Activated T-helper 1 cell treated with anti-CD3 and anti-CD28 coated beads, Interleukin-12 subunit alpha, Interleukin-12 subunit beta, Interleukin-2, Interleukin-4 antibody, amounts not matched to agents 30 ng/mL and 10 ng/mL and 1 ng/mL, durations not matched to agents 14 hours and 24 hours and 36 hours (primary cell): ENCODE results near the gene ILK. TPM values are rescaled to one million over a fixed set of nuclear protein-coding genes. Genes with fewer than 3 reads are reported as not detected.

ENCODE experiments used
- DNase-seq: peaks from one replicate; pipeline ENCODE4 v3.0.0; 2021; ENCODE audit warnings: low spot score
- H3K27ac Mint-ChIP-seq: one replicate; pipeline ENCODE4 v1.8.0; 2021; ENCODE audit warnings: mild to moderate bottlenecking, mixed read lengths
- H3K27me3 Mint-ChIP-seq: one replicate; pipeline ENCODE4 v1.8.0; 2022; ENCODE audit warnings: mild to moderate bottlenecking, moderate library complexity, mixed read lengths; ENCODE audit not compliant: insufficient read depth
- H3K36me3 Mint-ChIP-seq: one replicate; pipeline ENCODE4 v1.8.0; 2021; ENCODE audit warnings: low read depth, mixed read lengths
- H3K4me1 Mint-ChIP-seq: one replicate; pipeline ENCODE4 v1.8.0; 2021; ENCODE audit warnings: low read depth, mixed read lengths
- H3K4me3 Mint-ChIP-seq: one replicate; pipeline ENCODE4 v1.8.0; 2021; ENCODE audit warnings: mild to moderate bottlenecking, moderate library complexity, mixed read lengths
- H3K9me3 Mint-ChIP-seq: one replicate; pipeline ENCODE4 v1.8.0; 2021; ENCODE audit warnings: mixed read lengths
- intact Hi-C: fragments of 100-400 bp; cut with micrococcal nuclease; formaldehyde crosslinking; loops from one replicate; pipeline ENCODE4 v1.15.1; 2024
- total RNA-seq: library from RNA; stranded (reverse); gene quantifications from 2 replicates; pipeline ENCODE4 v1.2.3, GENCODE V29; 2022

Gene ILK
- total RNA-seq, 1 donor from 2014 or later = 97.5 TPM

GRCh38 chr11:6646576-6646917, 43.0 kb downstream of the ILK start:
- Mint-ChIP-seq H3K27me3 (no peaks in the 10 kb centered on the region), H3K36me3 (no peaks in the 10 kb centered on the region), H3K9me3 (no peaks in the 10 kb centered on the region), H3K4me1 (no peaks in the 10 kb centered on the region), H3K4me3 (no peak overlapping the region), H3K27ac (no peak overlapping the region)
- intact Hi-C loops = no loop called here
- DNase-seq = no peak

GRCh38 chr11:6646918-6647679, 43.5 kb downstream of the ILK start:
- Mint-ChIP-seq H3K27me3 (no peaks in the 10 kb centered on the region), H3K4me1 (no peaks in the 10 kb centered on the region), H3K36me3 (no peaks in the 10 kb centered on the region), H3K4me3 (no peak overlapping the region), H3K9me3 (no peaks in the 10 kb centered on the region), H3K27ac (no peak overlapping the region)
- intact Hi-C loops = no loop called here
- DNase-seq = no peak

- H3K27ac Mint-ChIP-seq = no peak overlapping the region
- intact Hi-C loops = no loop called here
- H3K27me3 Mint-ChIP-seq = no peaks in the 10 kb centered on the region
- no peaks in the 10 kb centered on the region for H3K9me3 Mint-ChIP-seq
- no peaks in the 10 kb centered on the region for H3K4me1 Mint-ChIP-seq
- H3K36me3 Mint-ChIP-seq = no peaks in the 10 kb centered on the region
- DNase-seq = no peak
- H3K4me3 Mint-ChIP-seq = no peak overlapping the region
Measured at GRCh38 chr11:6647836-6648235, 44.3 kb downstream of the ILK start.

GRCh38 chr11:6648501-6648900, 44.9 kb downstream of the ILK start:
- Mint-ChIP-seq H3K36me3 (no peaks in the 10 kb centered on the region), H3K4me3 (no peak overlapping the region), H3K4me1 (no peaks in the 10 kb centered on the region), H3K9me3 (no peaks in the 10 kb centered on the region), H3K27me3 (no peaks in the 10 kb centered on the region), H3K27ac (no peak overlapping the region)
- DNase-seq = no peak
- intact Hi-C loops = no loop called here

GRCh38 chr11:6650104-6650503, 46.5 kb downstream of the ILK start:
- H3K36me3 Mint-ChIP-seq = no peaks in the 10 kb centered on the region
- no peak overlapping the region for H3K27ac Mint-ChIP-seq
- no peak for DNase-seq
- no peaks in the 10 kb centered on the region for H3K27me3 Mint-ChIP-seq
- no peaks in the 10 kb centered on the region for H3K9me3 Mint-ChIP-seq
- no peaks in the 10 kb centered on the region for H3K4me1 Mint-ChIP-seq
- intact Hi-C loops = no loop called here
- no peak overlapping the region for H3K4me3 Mint-ChIP-seq

- Mint-ChIP-seq H3K27ac (no peak overlapping the region), H3K4me3 (no peak overlapping the region), H3K9me3 (no peaks in the 10 kb centered on the region), H3K36me3 (no peaks in the 10 kb centered on the region), H3K27me3 (peaks cover 2% of the 10 kb centered on the region), H3K4me1 (no peaks in the 10 kb centered on the region)
- intact Hi-C loops = no loop called here
- DNase-seq = no peak
Measured at GRCh38 chr11:6650980-6651379, 47.4 kb downstream of the ILK start.

- H3K4me1 Mint-ChIP-seq = no peaks in the 10 kb centered on the region
- H3K4me3 Mint-ChIP-seq = no peak overlapping the region
- peaks cover 14% of the 10 kb centered on the region for H3K27me3 Mint-ChIP-seq
- H3K9me3 Mint-ChIP-seq = no peaks in the 10 kb centered on the region
- intact Hi-C loops = loop anchor here (2.0 kb wide), 1 partner anchor 15 kb away; no protein-coding TSS in a partner anchor
- no peak for DNase-seq
- H3K27ac Mint-ChIP-seq = no peak overlapping the region
- H3K36me3 Mint-ChIP-seq = no peaks in the 10 kb centered on the region
Measured at GRCh38 chr11:6652182-6652581, 48.6 kb downstream of the ILK start.

- Mint-ChIP-seq H3K9me3 (no peaks in the 10 kb centered on the region), H3K36me3 (no peaks in the 10 kb centered on the region), H3K27me3 (peaks cover 16% of the 10 kb centered on the region), H3K4me1 (no peaks in the 10 kb centered on the region), H3K4me3 (no peak overlapping the region), H3K27ac (no peak overlapping the region)
- intact Hi-C loops = loop anchor here (2.0 kb wide), 1 partner anchor 14 kb away; no protein-coding TSS in a partner anchor
- DNase-seq = no peak
Measured at GRCh38 chr11:6653097-6653496, 49.5 kb downstream of the ILK start.

GRCh38 chr11:6653656-6654055, 50.1 kb downstream of the ILK start:
- Mint-ChIP-seq H3K9me3 (no peaks in the 10 kb centered on the region), H3K4me3 (no peak overlapping the region)

GRCh38 chr11:6654281-6655019, 50.9 kb downstream of the ILK start:
- H3K9me3 Mint-ChIP-seq = no peaks in the 10 kb centered on the region
- intact Hi-C loops = loop anchor here (1.0 kb wide), 1 partner anchor 35 kb away; the partner anchor contains the start of gene TPP1
- H3K27me3 Mint-ChIP-seq = peaks cover 16% of the 10 kb centered on the region

More at GRCh38 chr11:6653656-6654055, 50.1 kb downstream of the ILK start:
- Mint-ChIP-seq H3K36me3 (no peaks in the 10 kb centered on the region), H3K27ac (no peak overlapping the region), H3K4me1 (no peaks in the 10 kb centered on the region), H3K27me3 (peaks cover 16% of the 10 kb centered on the region)
- no peak for DNase-seq
- intact Hi-C loops = loop anchor here (1.0 to 2.0 kb wide), 2 partner anchors 13 to 34 kb away; partner anchors contain the start of gene TPP1

GRCh38 chr11:6655020-6655789, 51.6 kb downstream of the ILK start:
- no peak for DNase-seq
- Mint-ChIP-seq H3K36me3 (no peaks in the 10 kb centered on the region), H3K27me3 (peaks cover 16% of the 10 kb centered on the region), H3K27ac (no peak overlapping the region), H3K9me3 (no peaks in the 10 kb centered on the region), H3K4me3 (no peak overlapping the region), H3K4me1 (no peaks in the 10 kb centered on the region)
- intact Hi-C loops = no loop called here

More at GRCh38 chr11:6654281-6655019, 50.9 kb downstream of the ILK start:
- H3K4me3 Mint-ChIP-seq = no peak overlapping the region
- no peaks in the 10 kb centered on the region for H3K4me1 Mint-ChIP-seq
- DNase-seq = no peak
- no peak overlapping the region for H3K27ac Mint-ChIP-seq
- no peaks in the 10 kb centered on the region for H3K36me3 Mint-ChIP-seq

GRCh38 chr11:6655790-6656583, 52.4 kb downstream of the ILK start, which contains the start of gene DCHS1:
TSS of gene DCHS1 (minus strand) at chr11:6655809. CDS start at chr11:6641613, 14,196 bp downstream.
- Mint-ChIP-seq H3K4me1 (no peaks in the 10 kb centered on the region), H3K36me3 (no peaks in the 10 kb centered on the region)
- intact Hi-C loops = no loop called here

More at GRCh38 chr11:6655790-6656583, 52.4 kb downstream of the ILK start, which contains the start of gene DCHS1:
- DNase-seq = no peak
- Mint-ChIP-seq H3K27me3 (peaks cover 16% of the 10 kb centered on the region), H3K9me3 (no peaks in the 10 kb centered on the region), H3K27ac (no peak within 1 kb of the TSS), H3K4me3 (peak within 1 kb of the TSS; percentile 65)
